GM18526 (cell line): Measurements from ENCODE around the gene CD38.
A peak's percentile ranks its signal among the peaks of the same experiment; 100 is the strongest.

ENCODE experiments used
- POLR2A ChIP-seq: IDR thresholded peaks from 3 replicates; pipeline ENCODE4 v1.6.1; 2011; ENCODE audit not compliant: insufficient read length; ENCODE audit errors: extremely low read depth

Gene CD38

GRCh38 chr4:15778289-15779241, at the start of gene CD38:
CD38 (plus strand) TSS chr4:15778328; CDS start chr4:15778415, 87 bp downstream.
- TF ChIP-seq POLR2A: peak; percentile 87

GRCh38 chr4:15729910-15730533, 48.1 kb upstream of the CD38 start:
- TF ChIP-seq POLR2A: no peak

GRCh38 chr4:15735536-15735935, 42.6 kb upstream of the CD38 start:
- no peak for TF ChIP-seq POLR2A

DNA sequence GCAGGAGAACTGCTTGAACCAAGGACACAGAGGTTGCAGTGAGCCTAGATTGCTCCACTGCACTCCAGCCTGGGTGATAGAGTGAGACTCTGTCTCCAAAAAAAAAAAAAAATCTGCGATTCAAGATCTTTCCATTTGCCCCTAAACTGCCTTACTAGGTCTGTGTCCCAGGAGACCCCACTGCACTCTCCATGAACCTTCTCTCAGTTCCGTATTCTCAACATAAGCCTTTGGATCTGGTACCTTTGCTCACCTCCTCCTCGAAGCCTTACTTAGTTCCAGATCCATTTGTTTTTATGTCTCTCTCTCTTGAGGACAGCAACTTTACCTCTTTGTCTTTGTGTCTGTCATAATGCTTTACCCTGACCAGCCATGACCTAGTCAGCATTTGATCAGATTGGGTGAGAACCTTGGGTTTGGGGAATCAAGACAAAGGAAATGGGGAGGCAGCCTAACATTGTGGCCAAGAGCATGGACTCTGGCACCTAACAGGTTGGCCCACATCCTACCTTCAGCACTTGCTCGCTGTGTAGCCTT, 41.5 kb upstream of the CD38 start:
- TF ChIP-seq POLR2A: no peak

DNA sequence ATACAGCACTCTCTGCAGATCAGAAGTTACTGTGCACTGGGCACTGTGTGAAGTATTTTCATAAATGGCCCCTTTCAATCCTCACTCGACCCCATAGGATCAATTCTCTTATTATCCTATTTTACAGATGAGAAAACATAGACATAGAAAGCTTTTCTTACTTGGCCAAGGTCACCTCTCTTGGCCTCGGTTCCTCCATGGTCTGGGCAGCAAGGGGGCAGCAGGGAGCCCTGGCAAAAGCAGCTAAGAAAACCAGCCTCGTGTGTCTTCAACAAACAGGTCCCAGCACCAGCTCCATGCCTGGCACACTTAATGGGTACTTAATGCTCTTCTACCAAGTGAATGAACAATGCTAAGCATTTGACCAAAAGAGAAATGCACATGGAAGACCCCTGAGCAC, 40.9 kb upstream of the CD38 start:
- TF ChIP-seq POLR2A: no peak

GRCh38 chr4:15738877-15739276, 39.3 kb upstream of the CD38 start:
- no peak for TF ChIP-seq POLR2A

- no peak for TF ChIP-seq POLR2A
Observed at GRCh38 chr4:15740764-15741404, 37.2 kb upstream of the CD38 start.

DNA sequence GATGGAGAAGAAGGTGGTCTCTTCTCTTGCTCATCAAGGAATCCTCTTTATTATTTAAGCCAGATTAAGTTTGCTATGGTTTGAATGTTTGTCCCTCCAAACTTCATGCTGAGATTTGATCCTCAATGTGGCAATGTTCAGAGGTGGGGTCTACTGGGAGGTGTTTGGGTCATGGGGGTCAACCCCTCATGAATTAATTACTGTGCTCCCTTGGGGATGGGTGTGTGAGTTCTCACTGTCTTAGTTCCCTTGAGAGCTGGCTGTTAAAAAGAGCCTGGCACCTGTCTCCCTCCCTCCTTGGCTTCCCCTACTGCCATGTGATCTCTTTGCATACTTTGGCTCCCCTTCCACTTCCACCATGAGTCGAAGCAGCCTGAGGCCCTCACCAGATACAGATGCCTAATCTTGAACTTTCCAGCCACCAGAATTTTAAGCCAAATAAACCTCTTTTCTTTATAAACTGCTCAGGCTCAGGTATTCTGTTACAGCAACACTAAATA, 36.0 kb upstream of the CD38 start:
- TF ChIP-seq POLR2A: no peak

- no peak for TF ChIP-seq POLR2A
Observed at GRCh38 chr4:15742637-15743036, 35.5 kb upstream of the CD38 start.

- TF ChIP-seq POLR2A: no peak
Observed at GRCh38 chr4:15744016-15744545, 34.0 kb upstream of the CD38 start.

DNA sequence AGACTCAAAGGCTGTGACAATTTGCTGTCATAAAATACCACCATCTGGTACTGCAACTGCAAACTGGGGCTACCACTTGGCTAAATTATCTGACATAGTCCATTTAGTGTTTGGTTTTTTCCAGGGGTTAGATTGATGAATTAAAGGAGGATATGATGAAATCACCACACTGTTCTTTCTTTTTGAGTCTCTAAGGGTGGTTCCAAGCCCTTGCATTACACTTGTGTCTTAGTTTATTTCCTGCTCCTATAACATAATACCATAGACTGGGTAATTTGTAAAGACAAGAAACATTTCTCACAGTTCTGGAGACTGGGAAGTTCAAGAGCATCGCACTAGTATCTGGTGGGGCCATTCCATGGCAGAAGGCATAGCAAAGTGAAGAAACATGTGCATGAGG, 32.0 kb upstream of the CD38 start:
- TF ChIP-seq POLR2A: no peak

DNA sequence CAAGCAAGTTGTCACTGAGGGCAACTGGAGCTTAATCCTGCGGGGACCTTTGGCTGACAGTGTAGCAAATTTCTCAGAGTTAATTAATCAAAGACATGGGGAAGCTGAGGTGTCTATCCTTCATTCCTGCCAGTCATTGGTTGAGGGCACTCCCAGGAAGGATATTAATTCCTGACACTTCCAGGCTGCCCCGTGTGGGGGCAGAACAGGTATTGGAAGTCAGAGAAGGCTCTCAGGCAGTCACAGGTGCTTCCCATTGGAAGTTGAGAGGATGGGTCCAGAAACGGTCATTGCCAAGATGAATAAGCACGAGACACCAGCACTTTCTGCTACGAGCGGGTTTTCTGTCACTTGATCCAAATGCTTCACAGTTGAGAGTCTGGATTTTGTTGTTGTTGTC, 29.1 kb upstream of the CD38 start:
- TF ChIP-seq POLR2A: no peak

DNA sequence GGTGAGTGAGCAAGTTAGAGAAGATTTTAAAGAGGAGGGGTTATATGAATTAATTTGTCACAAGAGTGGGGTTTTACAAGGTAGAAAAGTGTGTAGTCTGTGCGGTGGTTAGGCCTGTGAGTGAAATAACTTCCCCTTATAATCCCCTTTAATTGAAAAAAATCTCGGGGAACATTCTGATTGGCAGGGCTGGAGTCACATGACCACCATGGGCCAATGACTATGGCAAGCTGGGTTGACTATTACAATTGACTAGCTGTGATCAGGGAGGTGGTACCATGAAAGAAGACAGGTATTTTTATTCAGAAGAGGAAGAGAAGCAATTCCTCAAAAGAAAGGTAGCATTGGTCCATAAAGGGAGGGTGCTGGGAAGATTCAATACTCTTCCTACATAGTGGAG, 27.0 kb upstream of the CD38 start:
- TF ChIP-seq POLR2A: no peak

GRCh38 chr4:15753081-15753480, 25.0 kb upstream of the CD38 start:
- TF ChIP-seq POLR2A: no peak

DNA sequence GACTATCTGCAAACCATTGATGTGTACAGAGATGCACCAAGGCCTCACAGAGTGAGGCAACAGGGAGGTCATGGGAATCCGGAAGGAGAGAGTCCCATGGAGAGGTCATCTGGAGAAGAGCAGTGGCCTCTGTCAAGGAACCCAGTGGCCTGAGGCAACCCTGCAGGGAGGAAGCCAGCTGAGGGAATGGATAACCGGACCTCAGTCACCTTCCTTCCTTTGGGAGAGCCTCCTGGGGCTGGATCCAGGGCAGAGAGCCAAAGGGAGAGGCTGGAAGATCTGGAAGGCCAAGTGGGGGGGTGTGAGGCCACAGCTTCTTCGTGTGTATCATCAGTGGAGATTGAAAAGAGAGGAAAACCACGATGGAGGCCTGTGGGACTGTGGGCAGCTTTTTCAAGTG, 24.3 kb upstream of the CD38 start:
- TF ChIP-seq POLR2A: no peak
